Keratinocyte (primary cell): ENCODE data around the gene PDK1.

Experiments used
- EZH2 ChIP-seq: IDR thresholded peaks from one replicate; pipeline ENCODE4 v1.6.1; 2012; ENCODE audit warnings: inconsistent platforms, mild to moderate bottlenecking, low read length, moderate library complexity
- TF ChIP-seq, protein P1 (sequence below), 3 experiments: IDR thresholded peaks in 1 of 3; conservative IDR thresholded peaks in 1 of 3; optimal IDR thresholded peaks in 1 of 3; 2 replicates in 2 of 3; 3 replicates in 1 of 3; pipeline versions ENCODE3 to v1.5.1; 2011; ENCODE audit warnings: low read length in 3 of 3, mild to moderate bottlenecking in 3 of 3, moderate library complexity in 2 of 3, control low read depth in 1 of 3, inconsistent platforms in 1 of 3; ENCODE audit not compliant: insufficient read depth in 2 of 3; ENCODE audit errors: extremely low read depth in 1 of 3

DNA sequence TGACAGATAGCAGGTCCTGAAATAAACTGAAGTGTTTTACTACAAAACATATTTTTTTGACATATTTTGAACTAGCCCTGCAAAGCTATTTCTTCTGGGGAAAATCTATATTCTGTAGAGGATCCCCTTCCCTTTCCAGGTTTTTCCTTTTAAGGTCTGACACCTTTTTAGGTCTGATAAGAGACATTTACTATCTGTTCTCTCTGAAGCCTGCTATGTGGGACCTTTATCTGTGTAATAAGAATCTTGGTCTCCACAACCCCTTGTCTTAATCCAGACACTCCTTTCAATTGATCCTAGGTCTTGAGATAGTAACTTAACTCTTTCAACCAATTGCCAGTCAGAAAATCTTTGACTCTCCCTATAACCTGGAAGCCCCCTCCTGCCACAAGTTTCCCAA lies 5.5 kb upstream of the PDK1 start:
- TF ChIP-seq, protein P1, sequence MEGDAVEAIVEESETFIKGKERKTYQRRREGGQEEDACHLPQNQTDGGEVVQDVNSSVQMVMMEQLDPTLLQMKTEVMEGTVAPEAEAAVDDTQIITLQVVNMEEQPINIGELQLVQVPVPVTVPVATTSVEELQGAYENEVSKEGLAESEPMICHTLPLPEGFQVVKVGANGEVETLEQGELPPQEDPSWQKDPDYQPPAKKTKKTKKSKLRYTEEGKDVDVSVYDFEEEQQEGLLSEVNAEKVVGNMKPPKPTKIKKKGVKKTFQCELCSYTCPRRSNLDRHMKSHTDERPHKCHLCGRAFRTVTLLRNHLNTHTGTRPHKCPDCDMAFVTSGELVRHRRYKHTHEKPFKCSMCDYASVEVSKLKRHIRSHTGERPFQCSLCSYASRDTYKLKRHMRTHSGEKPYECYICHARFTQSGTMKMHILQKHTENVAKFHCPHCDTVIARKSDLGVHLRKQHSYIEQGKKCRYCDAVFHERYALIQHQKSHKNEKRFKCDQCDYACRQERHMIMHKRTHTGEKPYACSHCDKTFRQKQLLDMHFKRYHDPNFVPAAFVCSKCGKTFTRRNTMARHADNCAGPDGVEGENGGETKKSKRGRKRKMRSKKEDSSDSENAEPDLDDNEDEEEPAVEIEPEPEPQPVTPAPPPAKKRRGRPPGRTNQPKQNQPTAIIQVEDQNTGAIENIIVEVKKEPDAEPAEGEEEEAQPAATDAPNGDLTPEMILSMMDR (optimal IDR thresholded peaks at IDR 0.05 in 1 of 3, IDR thresholded peaks at IDR 0.05 in 1 of 3, conservative IDR thresholded peaks at IDR 0.05 in 1 of 3; ENCODE audit: extremely low read depth in 1 of 3, insufficient read depth in 2 of 3, low read length in 3 of 3): no peak
- TF ChIP-seq EZH2: no peak
